ENCODE data around the gene RBSN. TPM values are rescaled to one million over a fixed set of nuclear protein-coding genes. Genes with fewer than 3 reads are reported as not detected.
A peak's percentile ranks its signal among the peaks of the same experiment; 100 is the strongest.

RBSN gene
- total RNA-seq, 4 donors from 2014 or later: 40.9 to 46.0 (median 44.0) TPM

GRCh38 chr3:15063656-15064286 is 35.2 kb downstream of the RBSN start:
- H3K27me3 ChIP-seq: no peaks in the 10 kb centered on the region
- H3K4me3 ChIP-seq: peak overlapping the region; percentile 73 to 76
- no peak for ATAC-seq
- WGBS, 2 donors (ENCODE audit: low coverage in 1 of 2): 50 to 69% methylated on average over 1 to 8 of the region's 13 CpGs
- no peaks in the 10 kb centered on the region for H3K9me3 ChIP-seq
- peaks cover 0 to 9% of the 10 kb centered on the region in 2 donors for H3K36me3 ChIP-seq
- TF ChIP-seq EP300 (IDR thresholded peaks at IDR 0.05) (no peak), POLR2A (IDR thresholded peaks at IDR 0.05) (no peak), POLR2AphosphoS5 (IDR thresholded peaks at IDR 0.05) (no peak), CTCF (IDR thresholded peaks at IDR 0.05) (no peak)
- H3K27ac ChIP-seq: peak overlapping the region in 1 of 4 donors; percentile 85
- H3K4me1 ChIP-seq: peaks cover 2 to 24% (median 12%) of the 10 kb centered on the region in 3 donors

GRCh38 chr3:15063238-15063637 is 35.7 kb downstream of the RBSN start:
- H3K27me3 ChIP-seq: no peaks in the 10 kb centered on the region
- TF ChIP-seq EP300 (IDR thresholded peaks at IDR 0.05): no peak
- no peak for TF ChIP-seq CTCF (IDR thresholded peaks at IDR 0.05)
- no peak for TF ChIP-seq POLR2A (IDR thresholded peaks at IDR 0.05)
- TF ChIP-seq POLR2AphosphoS5 (IDR thresholded peaks at IDR 0.05): no peak
- WGBS, 2 donors (ENCODE audit: low coverage in 1 of 2): 79% methylated on average over 2 to 4 of the region's 4 CpGs
- H3K4me3 ChIP-seq: peak overlapping the region in 1 of 2 donors; percentile 73
- H3K36me3 ChIP-seq: peaks cover 0 to 15% of the 10 kb centered on the region in 2 donors
- ATAC-seq: no peak
- H3K9me3 ChIP-seq: no peaks in the 10 kb centered on the region
- peaks cover 2 to 24% (median 12%) of the 10 kb centered on the region in 3 donors for H3K4me1 ChIP-seq
- H3K27ac ChIP-seq: peak overlapping the region in 1 of 4 donors; percentile 3

- WGBS, 2 donors (ENCODE audit: low coverage in 1 of 2): 79 to 89% methylated on average over 2 to 3 of the region's 3 CpGs
- peaks cover 0 to 37% of the 10 kb centered on the region in 2 donors for H3K36me3 ChIP-seq
- H3K9me3 ChIP-seq: no peaks in the 10 kb centered on the region
- ATAC-seq: no peak
- no peak for TF ChIP-seq POLR2AphosphoS5 (IDR thresholded peaks at IDR 0.05)
- no peak for TF ChIP-seq EP300 (IDR thresholded peaks at IDR 0.05)
- TF ChIP-seq CTCF (IDR thresholded peaks at IDR 0.05): no peak
- no peak for TF ChIP-seq POLR2A (IDR thresholded peaks at IDR 0.05)
- H3K4me1 ChIP-seq: peaks cover 2 to 18% (median 12%) of the 10 kb centered on the region in 3 donors
- H3K27me3 ChIP-seq: no peaks in the 10 kb centered on the region
- H3K27ac ChIP-seq: no peak overlapping the region
- no peak overlapping the region for H3K4me3 ChIP-seq
Measured at GRCh38 chr3:15060029-15060428, 38.9 kb downstream of the RBSN start.

GRCh38 chr3:15056676-15057404 is 42.1 kb downstream of the RBSN start:
- peaks cover 0 to 53% of the 10 kb centered on the region in 2 donors for H3K36me3 ChIP-seq
- no peaks in the 10 kb centered on the region for H3K4me1 ChIP-seq
- no peaks in the 10 kb centered on the region for H3K9me3 ChIP-seq
- no peaks in the 10 kb centered on the region for H3K27me3 ChIP-seq
- H3K4me3 ChIP-seq: no peak overlapping the region
- no peak for TF ChIP-seq POLR2A (IDR thresholded peaks at IDR 0.05)
- TF ChIP-seq POLR2AphosphoS5 (IDR thresholded peaks at IDR 0.05): no peak
- no peak for TF ChIP-seq EP300 (IDR thresholded peaks at IDR 0.05)
- no peak for TF ChIP-seq CTCF (IDR thresholded peaks at IDR 0.05)
- no peak overlapping the region for H3K27ac ChIP-seq
- 83 to 85% methylated on average over 3 to 15 of the region's 19 CpGs for WGBS, 2 donors (ENCODE audit: low coverage in 1 of 2)
- no peak for ATAC-seq

Measured in gastroesophageal sphincter (tissue), 4 donors.